Panc1 (cell line): ENCODE measurements around the gene CALHM6. TPM values are rescaled to one million over a fixed set of nuclear protein-coding genes. Genes with fewer than 3 reads are reported as not detected.

Experiments used
- ATAC-seq: fragments of 200-7000 bp; cut with Tn5 transposase; 2 replicates; pipeline ENCODE4 v1.9.1; 2020; ENCODE audit warnings: mild to moderate bottlenecking, moderate library complexity
- BruUV-seq: library from RNA; stranded (reverse); fragments of 400-500 nt; replicated peaks from 2 replicates; lab custom pipeline; 2021; lab: Mats Ljungman, UMichigan
- CTCF ChIA-PET: fragments of 300-600 bp; sonication (Branson Sonifier 250); formaldehyde crosslinking; loops from one replicate; lab custom pipeline; 2022; ENCODE audit warnings: antibody characterized with exemption; lab: Charles Lee
- POLR2A ChIA-PET: fragments of 300-600 bp; sonication (Branson Sonifier 250); formaldehyde crosslinking; loops from one replicate; lab custom pipeline; 2022; ENCODE audit warnings: antibody characterized with exemption; lab: Charles Lee
- DNase-seq: peaks from one replicate; pipeline ENCODE4 v3.0.0-alpha.2; 2010; ENCODE audit warnings: low read depth, low spot score
- H3K27ac ChIP-seq: 2 replicates; pipeline ENCODE4 v1.5.1; 2011; ENCODE audit warnings: mild to moderate bottlenecking, low read length, inconsistent platforms
- H3K27me3 ChIP-seq: fragments of 200-500 bp; sonication (Bioruptor generic); 2 replicates; pipeline ENCODE4 v1.6.0; 2014; ENCODE audit warnings: low read length, inconsistent platforms; ENCODE audit not compliant: control insufficient read depth, insufficient read depth
- H3K36me3 ChIP-seq: fragments of 200-500 bp; sonication (Bioruptor generic); 2 replicates; pipeline ENCODE4 v1.5.1; 2014; ENCODE audit warnings: inconsistent platforms, mild to moderate bottlenecking, low read length, moderate library complexity; ENCODE audit not compliant: control insufficient read depth, insufficient read depth
- H3K4me1 ChIP-seq: 2 replicates; pipeline ENCODE4 v1.5.1; 2011; ENCODE audit warnings: inconsistent platforms, mild to moderate bottlenecking, low read length, moderate library complexity; ENCODE audit not compliant: control insufficient read depth, insufficient read depth
- H3K4me3 ChIP-seq, 2 experiments: 2 replicates each; pipeline ENCODE4 v1.5.1; 2011 to 2012; ENCODE audit warnings: low read depth in 2 of 2, low read length in 2 of 2, mild to moderate bottlenecking in 2 of 2, inconsistent platforms in 1 of 2, moderate library complexity in 1 of 2
- H3K9me3 ChIP-seq: fragments of 200-500 bp; sonication (Bioruptor generic); 2 replicates; pipeline ENCODE4 v1.5.1; 2014; ENCODE audit warnings: low read depth, mild to moderate bottlenecking, inconsistent platforms, low read length, moderate library complexity; ENCODE audit not compliant: control insufficient read depth, insufficient read depth
- POLR2AphosphoS5 ChIP-seq: IDR thresholded peaks from 2 replicates; pipeline ENCODE4 v1.6.1; 2012; ENCODE audit warnings: mild to moderate bottlenecking, low read depth, low read length, moderate library complexity
- SIN3A ChIP-seq: IDR thresholded peaks from 2 replicates; pipeline ENCODE4 v1.6.1; 2012; ENCODE audit warnings: low read depth, mild to moderate bottlenecking, low read length, moderate library complexity, borderline replicate concordance; ENCODE audit not compliant: insufficient read depth
- TCF7L2 ChIP-seq: IDR thresholded peaks from 2 replicates; pipeline ENCODE4 v1.6.1; 2011; ENCODE audit warnings: mild to moderate bottlenecking, low read depth, low read length, inconsistent platforms
- in situ Hi-C: cut with HindIII; loops from 2 replicates; pipeline ENCODE4 v1.10.0; 2016; ENCODE audit warnings: low sequenced_read_pairs, low pct_unique_long_range_greater_than_20kb
- intact Hi-C: fragments of 100-400 bp; cut with micrococcal nuclease; formaldehyde crosslinking; loops from one replicate; pipeline ENCODE4 v1.10.0; 2022; ENCODE audit not compliant: unreplicated experiment
- total RNA-seq: library from RNA; stranded (reverse); gene quantifications from one replicate; pipeline ENCODE4 v1.2.1, GENCODE V29; 2021; ENCODE audit not compliant: unreplicated experiment
- TF ChIP-seq, protein P1 (sequence below), 2 experiments: IDR thresholded peaks; 2 replicates each; pipeline ENCODE4 v1.6.1; 2011 to 2012; ENCODE audit warnings: low read depth in 2 of 2, control low read depth in 1 of 2, low read length in 1 of 2, mild to moderate bottlenecking in 1 of 2, moderate library complexity in 1 of 2; ENCODE audit not compliant: insufficient read depth in 1 of 2
- TF ChIP-seq, protein P2 (sequence below): fragments of 450-650 bp; IDR thresholded peaks from 2 replicates; pipeline ENCODE4 v1.5.1; 2017; ENCODE audit warnings: mild to moderate bottlenecking

CALHM6 gene
- total RNA-seq, 1 experiment from 2014 or later, result not detected

DNA sequence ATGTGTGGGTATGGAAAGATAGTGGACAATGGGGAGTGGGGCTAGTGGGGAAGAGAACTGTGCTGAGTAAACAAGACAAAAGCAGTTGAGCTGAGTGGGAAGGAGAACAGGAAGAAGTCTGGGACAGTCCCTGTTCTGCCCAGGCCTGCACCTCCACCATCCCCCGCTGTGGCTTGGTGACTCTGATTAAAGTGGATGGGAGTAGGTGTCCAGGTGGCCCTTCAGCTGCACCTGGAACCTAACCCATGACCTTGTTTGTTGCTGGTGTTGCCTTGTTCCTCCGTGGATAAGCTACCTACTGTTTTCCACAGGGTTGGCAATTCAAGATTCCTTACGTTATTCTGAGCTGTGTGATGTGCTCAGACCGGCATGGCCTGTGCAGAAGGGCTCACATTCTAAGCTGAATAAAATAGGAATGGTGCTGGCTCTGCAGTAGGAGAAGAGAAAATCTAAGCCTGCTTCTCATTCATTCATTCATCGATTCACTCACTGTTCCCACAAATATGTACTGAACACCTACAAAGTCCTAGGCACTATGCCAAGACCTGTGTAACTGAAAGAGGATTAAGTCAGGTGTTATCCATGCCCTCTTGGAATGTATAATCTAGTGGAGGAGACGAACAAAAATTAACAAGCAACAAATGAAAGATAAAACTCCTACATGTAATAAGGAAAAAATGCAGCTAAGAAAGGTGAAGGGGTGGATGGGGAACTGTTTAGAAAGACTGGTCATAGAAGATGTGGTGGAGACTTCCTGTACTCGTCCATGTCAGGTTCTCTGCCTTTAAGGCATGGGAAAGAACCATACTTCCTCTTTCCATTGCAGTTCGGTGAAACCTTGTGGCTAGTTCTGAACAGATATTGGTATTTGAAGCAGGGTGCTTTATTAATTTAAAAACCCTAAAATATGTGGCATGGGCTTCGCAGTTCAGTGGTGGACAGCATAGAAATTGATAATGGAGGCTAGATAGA, 10.1 kb upstream of the CALHM6 start:
- ATAC-seq (peak; percentile 45; the same call in 1 of the 2 replicates), DNase-seq (no peak)
- in situ Hi-C loops, result no loop called here
- Histone ChIP-seq H3K36me3 (no peaks in the 10 kb centered on the region), H3K27me3 (peaks cover 7% of the 10 kb centered on the region; the same call in 1 of the 2 replicates), H3K9me3 (no peaks in the 10 kb centered on the region), H3K4me3 (no peak overlapping the region), H3K27ac (no peak overlapping the region), H3K4me1 (no peaks in the 10 kb centered on the region)
- TF ChIP-seq TCF7L2 (no peak), SIN3A (no peak), POLR2AphosphoS5 (no peak)
- TF ChIP-seq, protein P1, sequence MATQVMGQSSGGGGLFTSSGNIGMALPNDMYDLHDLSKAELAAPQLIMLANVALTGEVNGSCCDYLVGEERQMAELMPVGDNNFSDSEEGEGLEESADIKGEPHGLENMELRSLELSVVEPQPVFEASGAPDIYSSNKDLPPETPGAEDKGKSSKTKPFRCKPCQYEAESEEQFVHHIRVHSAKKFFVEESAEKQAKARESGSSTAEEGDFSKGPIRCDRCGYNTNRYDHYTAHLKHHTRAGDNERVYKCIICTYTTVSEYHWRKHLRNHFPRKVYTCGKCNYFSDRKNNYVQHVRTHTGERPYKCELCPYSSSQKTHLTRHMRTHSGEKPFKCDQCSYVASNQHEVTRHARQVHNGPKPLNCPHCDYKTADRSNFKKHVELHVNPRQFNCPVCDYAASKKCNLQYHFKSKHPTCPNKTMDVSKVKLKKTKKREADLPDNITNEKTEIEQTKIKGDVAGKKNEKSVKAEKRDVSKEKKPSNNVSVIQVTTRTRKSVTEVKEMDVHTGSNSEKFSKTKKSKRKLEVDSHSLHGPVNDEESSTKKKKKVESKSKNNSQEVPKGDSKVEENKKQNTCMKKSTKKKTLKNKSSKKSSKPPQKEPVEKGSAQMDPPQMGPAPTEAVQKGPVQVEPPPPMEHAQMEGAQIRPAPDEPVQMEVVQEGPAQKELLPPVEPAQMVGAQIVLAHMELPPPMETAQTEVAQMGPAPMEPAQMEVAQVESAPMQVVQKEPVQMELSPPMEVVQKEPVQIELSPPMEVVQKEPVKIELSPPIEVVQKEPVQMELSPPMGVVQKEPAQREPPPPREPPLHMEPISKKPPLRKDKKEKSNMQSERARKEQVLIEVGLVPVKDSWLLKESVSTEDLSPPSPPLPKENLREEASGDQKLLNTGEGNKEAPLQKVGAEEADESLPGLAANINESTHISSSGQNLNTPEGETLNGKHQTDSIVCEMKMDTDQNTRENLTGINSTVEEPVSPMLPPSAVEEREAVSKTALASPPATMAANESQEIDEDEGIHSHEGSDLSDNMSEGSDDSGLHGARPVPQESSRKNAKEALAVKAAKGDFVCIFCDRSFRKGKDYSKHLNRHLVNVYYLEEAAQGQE (IDR thresholded peaks at IDR 0.05; ENCODE audit: insufficient read depth in 1 of 2, low read depth in 2 of 2, low read length in 1 of 2), result no peak
- TF ChIP-seq, protein P2, sequence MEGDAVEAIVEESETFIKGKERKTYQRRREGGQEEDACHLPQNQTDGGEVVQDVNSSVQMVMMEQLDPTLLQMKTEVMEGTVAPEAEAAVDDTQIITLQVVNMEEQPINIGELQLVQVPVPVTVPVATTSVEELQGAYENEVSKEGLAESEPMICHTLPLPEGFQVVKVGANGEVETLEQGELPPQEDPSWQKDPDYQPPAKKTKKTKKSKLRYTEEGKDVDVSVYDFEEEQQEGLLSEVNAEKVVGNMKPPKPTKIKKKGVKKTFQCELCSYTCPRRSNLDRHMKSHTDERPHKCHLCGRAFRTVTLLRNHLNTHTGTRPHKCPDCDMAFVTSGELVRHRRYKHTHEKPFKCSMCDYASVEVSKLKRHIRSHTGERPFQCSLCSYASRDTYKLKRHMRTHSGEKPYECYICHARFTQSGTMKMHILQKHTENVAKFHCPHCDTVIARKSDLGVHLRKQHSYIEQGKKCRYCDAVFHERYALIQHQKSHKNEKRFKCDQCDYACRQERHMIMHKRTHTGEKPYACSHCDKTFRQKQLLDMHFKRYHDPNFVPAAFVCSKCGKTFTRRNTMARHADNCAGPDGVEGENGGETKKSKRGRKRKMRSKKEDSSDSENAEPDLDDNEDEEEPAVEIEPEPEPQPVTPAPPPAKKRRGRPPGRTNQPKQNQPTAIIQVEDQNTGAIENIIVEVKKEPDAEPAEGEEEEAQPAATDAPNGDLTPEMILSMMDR, result no peak
- intact Hi-C loops, result no loop called here
- ChIA-PET CTCF (interaction anchor here (0.7 kb wide), 1 partner anchor 129 kb away, joined by 4 read pairs; no protein-coding TSS in a partner anchor), POLR2A (no interaction called here)
- no TSS peak for BruUV-seq

DNA sequence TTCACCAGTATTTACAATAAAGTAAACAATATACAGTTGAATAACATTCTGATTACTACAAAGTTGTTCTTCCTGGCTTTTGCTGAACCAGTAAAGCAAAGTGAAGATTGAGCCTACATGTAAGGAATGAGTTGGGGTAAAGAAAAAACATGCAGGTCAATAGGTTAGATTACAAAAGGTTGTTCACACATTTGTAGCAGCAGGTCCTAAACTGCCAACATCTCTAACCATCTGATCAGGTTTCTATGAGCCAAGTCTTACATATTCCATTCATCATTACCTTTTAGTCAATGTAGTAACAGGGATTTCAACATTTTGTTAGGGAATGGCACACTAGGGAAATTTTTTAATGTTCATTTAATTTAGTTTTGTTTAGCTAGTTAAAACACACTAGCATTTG, 9.3 kb upstream of the CALHM6 start:
- DNase-seq (no peak), ATAC-seq (no peak)
- intact Hi-C loops (no loop called here), in situ Hi-C loops (no loop called here)
- Histone ChIP-seq H3K36me3 (no peaks in the 10 kb centered on the region), H3K27me3 (peaks cover 11% of the 10 kb centered on the region), H3K4me1 (no peaks in the 10 kb centered on the region), H3K4me3 (no peak overlapping the region), H3K9me3 (no peaks in the 10 kb centered on the region), H3K27ac (no peak overlapping the region)
- TF ChIP-seq, protein P1 (IDR thresholded peaks at IDR 0.05; ENCODE audit: insufficient read depth in 1 of 2, low read depth in 2 of 2, low read length in 1 of 2), result no peak
- TF ChIP-seq POLR2AphosphoS5, result no peak
- no peak for TF ChIP-seq SIN3A
- TF ChIP-seq, protein P2, result no peak
- TF ChIP-seq TCF7L2, result no peak
- CTCF ChIA-PET, result no interaction called here
- BruUV-seq, result no TSS peak
- POLR2A ChIA-PET, result no interaction called here
